T-helper 22 cell (primary cell): ENCODE measurements around the gene RUVBL1.
A peak's percentile ranks its signal among the peaks of the same experiment; 100 is the strongest.

ENCODE experiments used
- DNase-seq: peaks from one replicate; pipeline ENCODE4 v3.0.0-alpha.2; 2020; ENCODE audit warnings: low read depth

RUVBL1 gene

DNA sequence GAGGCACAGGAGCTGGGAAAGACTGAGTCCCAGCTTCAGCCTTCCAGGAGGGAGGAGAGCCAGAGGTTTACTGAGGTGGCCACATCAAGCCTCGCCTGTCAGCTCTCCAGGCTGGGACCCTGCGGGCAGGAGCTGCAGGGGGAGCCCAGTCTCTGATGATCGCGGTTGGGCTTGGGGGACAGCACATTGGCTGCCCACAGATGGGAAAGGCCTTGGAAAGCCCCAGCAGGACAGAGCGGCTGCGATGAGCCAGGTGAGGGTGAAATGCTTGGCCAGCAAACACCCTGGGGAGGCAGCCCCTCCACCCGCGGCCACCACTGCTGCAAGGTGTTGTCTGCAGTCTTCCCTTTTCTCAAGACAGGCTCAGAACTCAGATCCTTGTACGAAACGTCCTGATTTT lies 40.2 kb downstream of the RUVBL1 start:
- DNase-seq = no peak

- no peak for DNase-seq
These were observed 41.1 kb downstream of the RUVBL1 start for GRCh38 chr3:128082546-128082945.

DNA sequence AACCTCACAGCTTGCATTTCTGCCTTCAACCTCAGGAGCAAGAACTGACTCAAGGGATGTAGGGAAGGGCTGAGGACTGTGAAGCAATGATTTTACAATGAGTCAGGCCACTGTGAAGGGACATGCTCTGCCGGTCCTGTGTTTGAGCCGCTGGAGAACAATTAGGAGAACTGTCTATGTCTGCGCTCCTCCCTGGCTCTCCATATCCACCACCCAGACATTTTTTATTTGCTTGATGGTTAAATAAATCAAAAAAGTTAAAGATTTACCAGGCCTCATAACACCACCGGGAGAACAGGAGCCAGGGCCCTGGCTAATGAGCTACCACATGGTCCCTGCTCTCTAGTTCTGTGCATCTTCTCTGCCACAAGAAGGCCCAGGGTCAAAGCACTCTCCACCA lies 41.8 kb downstream of the RUVBL1 start:
- no peak for DNase-seq

DNA sequence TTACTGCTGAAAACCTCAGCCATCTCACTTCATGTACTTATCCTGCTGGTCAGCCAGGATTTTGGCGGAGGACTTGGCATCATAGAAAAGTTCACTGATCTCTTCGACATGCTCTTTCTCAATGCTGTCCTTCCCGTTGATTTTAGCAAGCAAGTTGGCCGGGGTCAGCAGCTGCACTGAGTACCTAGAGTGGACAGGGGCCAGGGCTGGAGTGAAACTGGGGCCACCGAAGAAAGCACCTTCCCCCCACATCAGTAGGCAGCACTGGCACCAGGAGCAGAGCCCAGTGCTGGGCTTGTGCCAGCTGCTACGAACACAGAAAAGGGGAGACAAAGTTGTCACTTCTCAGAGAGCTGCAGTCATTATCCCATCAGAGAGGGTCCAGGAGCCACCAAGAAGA lies 42.4 kb downstream of the RUVBL1 start:
- DNase-seq = no peak

DNA sequence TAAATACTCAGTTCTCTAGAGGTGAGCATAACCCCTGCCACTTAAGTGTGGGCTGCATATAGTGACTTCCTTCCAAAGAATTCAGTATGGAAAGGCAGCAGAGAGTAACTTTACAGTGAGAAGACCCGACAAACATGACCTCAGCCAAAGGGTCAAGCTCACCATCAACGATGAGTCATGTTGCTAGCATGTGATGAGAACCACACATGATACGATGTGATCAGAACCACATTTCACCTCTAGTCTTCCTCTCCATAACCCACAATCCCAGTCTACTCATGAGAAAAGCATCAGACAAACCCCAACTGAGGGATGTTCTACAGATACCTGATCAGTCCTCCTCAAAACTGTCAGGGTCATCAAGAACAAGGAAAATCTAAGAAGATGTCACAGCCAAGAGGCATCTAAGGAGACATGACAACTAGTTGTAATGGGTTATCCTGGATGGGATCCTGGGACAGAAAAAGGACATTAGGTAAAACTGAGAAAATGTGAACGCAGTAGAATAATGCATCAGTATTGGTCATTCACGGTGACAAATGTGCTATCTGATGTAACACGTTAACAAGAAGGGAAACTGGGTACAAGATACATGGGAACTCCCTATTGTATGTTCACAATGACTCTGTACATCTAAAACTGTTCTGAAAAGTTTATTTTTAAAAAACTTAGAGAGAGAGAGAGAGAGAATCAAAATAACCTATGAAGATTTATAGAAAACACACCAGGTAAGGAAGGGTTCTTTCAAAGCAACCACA lies 43.1 kb downstream of the RUVBL1 start:
- DNase-seq = no peak

DNA sequence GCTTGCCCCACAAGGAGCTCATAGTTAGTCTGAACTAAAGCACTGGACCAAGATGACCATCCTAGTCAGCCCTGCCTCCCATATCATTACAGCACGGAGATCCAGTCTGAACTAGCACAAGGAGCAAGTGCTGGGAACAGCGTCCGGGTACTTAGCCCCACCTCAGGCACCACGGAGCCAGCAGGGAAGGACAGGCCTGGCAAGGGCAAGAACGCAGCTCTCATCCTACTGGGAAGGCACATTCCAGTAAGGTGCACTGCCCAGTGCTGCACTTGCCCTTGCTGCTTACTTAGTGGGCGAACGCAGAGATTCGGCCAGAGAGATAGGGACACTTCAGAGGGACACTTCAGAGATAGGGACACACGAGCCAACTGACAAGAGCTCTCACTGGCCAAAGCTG lies 43.8 kb downstream of the RUVBL1 start:
- no peak for DNase-seq

DNA sequence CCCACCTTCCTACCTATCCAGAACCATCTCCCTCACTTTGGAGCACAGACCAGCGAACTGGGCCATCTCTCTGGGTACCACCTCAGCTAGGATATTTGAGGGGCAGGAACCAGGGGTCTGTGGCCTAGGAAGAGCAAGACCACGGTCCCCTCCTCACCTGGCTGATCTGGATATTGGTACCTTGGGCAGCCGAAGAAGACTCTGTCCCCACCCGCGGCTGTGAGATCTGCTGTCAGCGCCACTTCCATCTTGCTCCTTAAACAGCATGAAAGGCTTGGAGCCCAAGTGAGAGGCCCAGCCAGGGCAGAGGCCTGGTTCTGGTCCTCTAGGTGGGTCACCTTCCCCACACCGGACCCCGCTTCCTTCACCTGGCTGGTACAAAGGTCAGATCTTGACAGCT lies 44.7 kb downstream of the RUVBL1 start:
- DNase-seq = no peak

GRCh38 chr3:128078322-128078721 lies 45.3 kb downstream of the RUVBL1 start:
- no peak for DNase-seq

DNA sequence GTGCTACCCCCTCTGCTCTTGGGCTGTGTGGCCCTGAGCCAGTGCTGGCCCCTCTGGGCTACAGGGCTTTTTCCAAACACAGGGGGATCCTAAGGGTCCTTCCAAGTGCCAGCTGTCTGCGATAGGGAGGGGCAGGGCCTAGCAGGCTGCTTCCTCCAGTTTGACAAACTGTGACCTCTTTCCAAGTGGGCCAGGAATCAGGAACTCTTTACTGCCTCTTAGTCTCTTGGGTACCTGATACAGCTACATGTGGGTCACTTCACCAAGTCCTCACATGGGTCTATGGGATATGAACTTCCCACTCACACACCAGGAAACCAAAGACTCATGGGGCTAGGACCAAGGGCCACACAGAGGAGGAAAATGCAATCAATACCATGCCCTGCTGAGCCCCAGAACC lies 45.9 kb downstream of the RUVBL1 start:
- DNase-seq = no peak

DNA sequence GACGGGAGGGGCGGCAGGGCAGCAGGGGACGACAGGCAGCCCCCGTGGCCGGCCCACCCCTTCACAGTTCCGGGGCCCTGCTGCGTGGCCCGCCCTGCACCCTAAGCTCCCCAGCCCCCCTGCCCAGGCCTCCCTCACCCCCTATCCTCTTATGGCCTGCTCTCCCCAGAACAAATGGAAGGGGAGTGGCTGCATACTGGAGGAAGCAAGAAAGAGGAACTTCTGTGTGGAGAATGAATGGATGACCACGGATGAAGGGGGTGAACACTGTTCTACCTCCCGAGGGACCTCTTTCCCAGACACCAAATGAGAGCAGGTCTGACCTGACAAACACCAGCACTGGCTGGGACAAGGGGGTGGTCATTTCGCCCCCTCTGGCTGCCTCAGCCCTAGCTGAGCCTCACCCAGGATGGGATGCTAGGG lies 46.4 kb downstream of the RUVBL1 start:
- no peak for DNase-seq

GRCh38 chr3:128076483-128077201 lies 47.0 kb downstream of the RUVBL1 start:
- DNase-seq = peak; percentile 26

- peak; percentile 61 for DNase-seq
These were observed 47.8 kb downstream of the RUVBL1 start for GRCh38 chr3:128075522-128076482.

DNA sequence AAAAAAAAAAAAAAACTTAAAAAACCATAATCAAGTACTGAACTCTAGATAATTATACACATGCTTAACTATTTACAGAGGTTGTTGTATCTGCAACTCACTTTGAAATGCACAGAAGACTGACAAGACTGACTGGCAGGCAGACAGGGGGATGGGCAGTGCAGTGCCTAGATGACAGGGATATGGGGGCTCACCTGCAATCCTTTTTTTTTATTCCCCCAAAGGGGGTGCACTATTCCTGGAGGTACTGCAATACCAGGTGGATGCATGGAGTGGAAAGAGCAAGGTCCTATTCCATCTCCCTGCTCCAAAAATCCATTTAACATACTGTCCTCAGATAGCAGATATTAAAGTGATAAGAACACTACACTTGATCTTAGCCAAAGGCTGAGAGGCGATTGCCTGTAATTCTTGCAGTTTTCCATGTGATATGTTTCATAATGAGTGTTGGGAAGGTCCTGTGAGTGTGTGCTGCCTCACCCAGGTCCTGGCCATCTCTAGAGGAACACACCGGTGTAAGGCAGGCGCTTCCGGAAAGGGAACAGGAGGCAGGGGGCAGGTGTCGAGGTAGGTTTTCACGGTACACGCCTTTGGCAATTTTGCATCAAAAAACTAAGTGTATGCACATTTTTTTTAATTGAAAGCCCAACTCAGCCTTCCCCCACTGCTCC lies 48.6 kb downstream of the RUVBL1 start:
- no peak for DNase-seq

GRCh38 chr3:128073807-128074206 lies 49.8 kb downstream of the RUVBL1 start:
- no peak for DNase-seq

GRCh38 chr3:128073185-128073725 lies 50.4 kb downstream of the RUVBL1 start:
- no peak for DNase-seq

DNA sequence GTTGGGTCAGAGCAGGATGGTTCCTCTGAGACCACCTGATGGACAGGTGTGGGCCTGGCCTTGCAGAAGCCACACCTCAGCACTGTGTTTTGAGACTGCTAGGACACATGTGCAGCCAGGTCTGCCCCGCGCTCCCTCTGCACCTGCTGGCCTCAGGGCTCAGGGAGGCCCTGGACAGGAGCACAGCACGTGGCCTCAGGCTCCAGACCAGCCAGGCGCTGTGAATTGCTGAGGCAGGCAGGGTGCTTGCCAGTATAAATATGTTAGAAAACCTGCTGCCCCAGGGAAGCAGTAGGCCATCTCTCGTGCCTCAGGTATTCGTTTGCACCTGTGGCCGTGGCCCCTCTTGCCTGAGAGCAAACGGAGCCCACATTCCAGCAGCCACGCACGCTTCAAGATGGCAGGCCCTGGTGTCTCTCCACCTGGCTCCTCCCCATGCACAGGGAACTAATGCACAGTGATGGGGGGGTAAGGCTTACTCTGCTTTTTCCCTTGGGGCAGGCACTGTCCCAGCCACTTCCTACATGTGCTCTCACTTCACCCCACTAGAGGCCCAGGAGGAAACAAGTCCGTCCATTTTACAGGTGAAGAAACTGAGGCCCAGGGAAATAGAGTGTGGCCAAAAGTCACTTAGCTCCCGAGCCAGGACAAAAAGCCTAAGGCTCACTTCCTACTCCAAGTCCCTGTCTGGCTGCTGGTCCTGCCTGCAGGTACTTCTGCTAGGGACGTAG lies 51.0 kb downstream of the RUVBL1 start:
- no peak for DNase-seq

- no peak for DNase-seq
These were observed 51.7 kb downstream of the RUVBL1 start for GRCh38 chr3:128071771-128072453.

- no peak for DNase-seq
These were observed 52.6 kb downstream of the RUVBL1 start for GRCh38 chr3:128070898-128071591.

GRCh38 chr3:128069271-128069670 lies 54.3 kb downstream of the RUVBL1 start:
- no peak for DNase-seq

DNA sequence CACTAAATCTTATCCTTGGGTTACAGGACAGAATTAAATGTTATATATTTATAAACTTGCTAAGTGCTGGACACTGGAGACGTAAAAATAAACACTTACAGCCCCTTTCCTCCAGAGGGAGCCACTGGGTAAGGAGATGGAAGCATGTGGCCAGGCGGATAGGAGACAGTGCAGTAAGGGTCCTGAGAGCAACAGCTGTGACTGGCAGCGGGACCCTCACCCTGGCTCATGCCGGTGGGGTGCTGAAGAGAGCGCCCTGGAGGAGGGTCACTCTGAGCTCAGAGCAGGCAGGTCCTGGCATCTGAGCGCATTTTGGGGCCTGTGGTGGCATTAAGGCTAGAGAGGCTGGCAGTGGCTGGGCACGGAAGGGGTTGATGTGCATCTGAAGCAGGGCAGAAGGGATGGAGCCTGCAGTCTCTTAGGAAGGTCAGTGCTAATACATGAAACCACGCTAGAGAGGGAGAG lies 55.4 kb downstream of the RUVBL1 start:
- no peak for DNase-seq
